Stimulated activated CD8-positive, alpha-beta memory T cell treated with anti-CD3 and anti-CD28 coated beads, Interleukin-7, amount 100 ng/mL, for 4 hours (primary cell): Measurements from ENCODE around the gene MAST1.
"Not testable (repeated sequence)": the region's sequence is repeated elsewhere in the genome, so short reads cannot be mapped to it uniquely, and the experiment has no call there.

Source experiments
- DNase-seq, 2 donors: peaks; one replicate each; pipeline ENCODE4 v3.0.0-alpha.2; 2020; ENCODE audit warnings: low read depth in 2 of 2

MAST1 gene

GRCh38 chr19:12840091-12841079 lies 2.1 kb downstream of the MAST1 start:
- no peak for DNase-seq

GRCh38 chr19:12841094-12841493 lies 2.8 kb downstream of the MAST1 start:
- no peak for DNase-seq

- DNase-seq = no peak
Observed at GRCh38 chr19:12842511-12842910, 4.2 kb downstream of the MAST1 start.

- DNase-seq = no peak
Observed at GRCh38 chr19:12843328-12843727, 5.0 kb downstream of the MAST1 start.

GRCh38 chr19:12843999-12844732 lies 5.9 kb downstream of the MAST1 start:
- no peak for DNase-seq

- not testable (repeated sequence) for DNase-seq
Observed at GRCh38 chr19:12846613-12847012, 8.3 kb downstream of the MAST1 start.

GRCh38 chr19:12847159-12848139 lies 9.1 kb downstream of the MAST1 start:
- DNase-seq = peak; percentile 67 to 74

- DNase-seq = no peak
Observed at GRCh38 chr19:12856653-12857052, 18.3 kb downstream of the MAST1 start.

GRCh38 chr19:12858041-12858928 lies 20.0 kb downstream of the MAST1 start:
- no peak for DNase-seq

- no peak for DNase-seq
Observed at GRCh38 chr19:12859546-12859945, 21.2 kb downstream of the MAST1 start.

- DNase-seq = no peak
Observed at GRCh38 chr19:12864143-12864542, 25.8 kb downstream of the MAST1 start.

- no peak for DNase-seq
Observed at GRCh38 chr19:12864721-12865715, 26.7 kb downstream of the MAST1 start.

GRCh38 chr19:12865746-12866415 lies 27.6 kb downstream of the MAST1 start:
- DNase-seq = no peak

GRCh38 chr19:12866416-12867119 lies 28.3 kb downstream of the MAST1 start:
- DNase-seq = no peak

GRCh38 chr19:12867120-12868099 lies 29.1 kb downstream of the MAST1 start:
- peak; percentile 46 to 47 for DNase-seq

GRCh38 chr19:12868540-12869112 lies 30.3 kb downstream of the MAST1 start:
- DNase-seq = no peak
